ENCODE data around the gene SYNE2.

DNA sequence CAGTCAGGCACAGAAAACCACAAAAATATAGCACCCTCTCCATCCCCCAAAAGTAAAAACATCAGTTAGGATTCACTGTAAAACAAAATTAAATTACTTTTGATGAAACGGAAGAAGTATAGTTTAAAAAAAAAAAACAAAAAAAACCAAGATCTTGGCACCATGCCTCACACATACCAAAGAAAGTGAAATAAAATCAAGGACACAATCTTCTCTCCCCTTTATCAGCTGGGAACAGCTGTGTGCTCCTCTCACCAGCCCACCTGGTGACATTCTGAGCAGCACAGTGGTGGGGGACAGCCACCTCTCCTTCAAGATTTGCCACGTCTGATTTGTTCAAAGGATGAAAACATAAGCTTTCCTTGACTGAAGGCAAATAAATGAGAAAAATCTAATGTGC is 385.8 kb downstream of the SYNE2 start:
- TF ChIP-seq, protein P1, sequence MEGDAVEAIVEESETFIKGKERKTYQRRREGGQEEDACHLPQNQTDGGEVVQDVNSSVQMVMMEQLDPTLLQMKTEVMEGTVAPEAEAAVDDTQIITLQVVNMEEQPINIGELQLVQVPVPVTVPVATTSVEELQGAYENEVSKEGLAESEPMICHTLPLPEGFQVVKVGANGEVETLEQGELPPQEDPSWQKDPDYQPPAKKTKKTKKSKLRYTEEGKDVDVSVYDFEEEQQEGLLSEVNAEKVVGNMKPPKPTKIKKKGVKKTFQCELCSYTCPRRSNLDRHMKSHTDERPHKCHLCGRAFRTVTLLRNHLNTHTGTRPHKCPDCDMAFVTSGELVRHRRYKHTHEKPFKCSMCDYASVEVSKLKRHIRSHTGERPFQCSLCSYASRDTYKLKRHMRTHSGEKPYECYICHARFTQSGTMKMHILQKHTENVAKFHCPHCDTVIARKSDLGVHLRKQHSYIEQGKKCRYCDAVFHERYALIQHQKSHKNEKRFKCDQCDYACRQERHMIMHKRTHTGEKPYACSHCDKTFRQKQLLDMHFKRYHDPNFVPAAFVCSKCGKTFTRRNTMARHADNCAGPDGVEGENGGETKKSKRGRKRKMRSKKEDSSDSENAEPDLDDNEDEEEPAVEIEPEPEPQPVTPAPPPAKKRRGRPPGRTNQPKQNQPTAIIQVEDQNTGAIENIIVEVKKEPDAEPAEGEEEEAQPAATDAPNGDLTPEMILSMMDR (IDR thresholded peaks at IDR 0.05) = no peak
- no peak for TF ChIP-seq POLR2AphosphoS5 (IDR thresholded peaks at IDR 0.05)

All from prostate gland (tissue), 2 donors.